MM.1S (cell line): Measurements from ENCODE around the gene HMGN1.

Source experiments
- EZH2 ChIP-seq: fragments of 300-600 bp; sonication (generic); optimal IDR thresholded peaks from 2 replicates; pipeline ENCODE3; 2017; ENCODE audit warnings: low read depth, mild to moderate bottlenecking, antibody characterized with exemption, low read length, mixed read lengths
- EZH2phosphoT487 ChIP-seq: fragments of 300-600 bp; sonication (generic); IDR thresholded peaks from 2 replicates; pipeline ENCODE4 v1.6.1; 2018; ENCODE audit warnings: antibody characterized with exemption, low read length
- TF ChIP-seq, protein P1 (sequence below): fragments of 300-600 bp; sonication (generic); IDR thresholded peaks from 2 replicates; pipeline ENCODE4 v1.5.1; 2016; ENCODE audit warnings: antibody characterized with exemption, low read length, mixed read lengths

GRCh38 chr21:39311164-39311563, 37.7 kb downstream of the HMGN1 start:
- TF ChIP-seq, protein P1, sequence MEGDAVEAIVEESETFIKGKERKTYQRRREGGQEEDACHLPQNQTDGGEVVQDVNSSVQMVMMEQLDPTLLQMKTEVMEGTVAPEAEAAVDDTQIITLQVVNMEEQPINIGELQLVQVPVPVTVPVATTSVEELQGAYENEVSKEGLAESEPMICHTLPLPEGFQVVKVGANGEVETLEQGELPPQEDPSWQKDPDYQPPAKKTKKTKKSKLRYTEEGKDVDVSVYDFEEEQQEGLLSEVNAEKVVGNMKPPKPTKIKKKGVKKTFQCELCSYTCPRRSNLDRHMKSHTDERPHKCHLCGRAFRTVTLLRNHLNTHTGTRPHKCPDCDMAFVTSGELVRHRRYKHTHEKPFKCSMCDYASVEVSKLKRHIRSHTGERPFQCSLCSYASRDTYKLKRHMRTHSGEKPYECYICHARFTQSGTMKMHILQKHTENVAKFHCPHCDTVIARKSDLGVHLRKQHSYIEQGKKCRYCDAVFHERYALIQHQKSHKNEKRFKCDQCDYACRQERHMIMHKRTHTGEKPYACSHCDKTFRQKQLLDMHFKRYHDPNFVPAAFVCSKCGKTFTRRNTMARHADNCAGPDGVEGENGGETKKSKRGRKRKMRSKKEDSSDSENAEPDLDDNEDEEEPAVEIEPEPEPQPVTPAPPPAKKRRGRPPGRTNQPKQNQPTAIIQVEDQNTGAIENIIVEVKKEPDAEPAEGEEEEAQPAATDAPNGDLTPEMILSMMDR = no peak
- TF ChIP-seq EZH2 (no peak), EZH2phosphoT487 (no peak)
